Endothelial cell of umbilical vein (primary cell): ENCODE data around the gene FHOD3. TPM values are rescaled to one million over a fixed set of nuclear protein-coding genes. Genes with fewer than 3 reads are reported as not detected.

Source experiments
- BruUV-seq: library from RNA; stranded (reverse); fragments of 400-500 nt; replicated peaks from 2 replicates; lab custom pipeline; 2021; lab: Mats Ljungman, UMichigan
- CTCF ChIA-PET: fragments of 300-600, 350-600 bp; sonication (Branson Sonifier 250); formaldehyde crosslinking; loops from one replicate; lab custom pipeline; 2021; ENCODE audit warnings: antibody characterized with exemption, inconsistent platforms; lab: Charles Lee
- POLR2A ChIA-PET: fragments of 300-600, 350-600 bp; sonication (Branson Sonifier 250); formaldehyde crosslinking; loops from one replicate; lab custom pipeline; 2021; ENCODE audit warnings: antibody characterized with exemption, inconsistent platforms; lab: Charles Lee
- DNase-seq: peaks from one replicate; pipeline ENCODE4 v3.0.0-alpha.2; 2011; ENCODE audit warnings: low read depth, low spot score
- FAIRE-seq: peaks from 2 replicates; lab custom pipeline; 2011; peaks lifted over from hg19 to GRCh38; lab: Jason Lieb, UNC
- H2AFZ ChIP-seq: 2 replicates; pipeline ENCODE4 v1.6.0; 2012; ENCODE audit warnings: low read depth, low read length, control low read depth, inconsistent platforms
- H3K27ac ChIP-seq: 2 replicates; pipeline ENCODE4 v1.5.1; 2011; ENCODE audit warnings: low read depth, mild to moderate bottlenecking, control low read depth, low read length, moderate library complexity; ENCODE audit not compliant: insufficient read depth
- H3K27me3 ChIP-seq, 2 experiments: 2 replicates each; pipeline versions ENCODE4 v1.6.0 to v1.6.1; 2011; ENCODE audit warnings: low read length in 2 of 2, mixed read lengths in 1 of 2; ENCODE audit not compliant: control insufficient read depth in 2 of 2, insufficient read depth in 2 of 2
- H3K36me3 ChIP-seq, 2 experiments: 2 replicates in 1 of 2; 3 replicates in 1 of 2; pipeline ENCODE4 v1.5.1; 2011; ENCODE audit warnings: low read length in 2 of 2, mild to moderate bottlenecking in 1 of 2, moderate library complexity in 1 of 2; ENCODE audit not compliant: control insufficient read depth in 2 of 2, insufficient read depth in 2 of 2; ENCODE audit errors: extremely low read depth in 1 of 2
- H3K4me1 ChIP-seq: 3 replicates; pipeline ENCODE4 v1.5.1; 2011; ENCODE audit warnings: mild to moderate bottlenecking, low read length; ENCODE audit not compliant: control insufficient read depth, insufficient read depth; ENCODE audit errors: extremely low read depth
- H3K4me2 ChIP-seq: 2 replicates; pipeline ENCODE4 v1.6.1; 2011; ENCODE audit warnings: low read length, control low read depth, mixed read lengths; ENCODE audit not compliant: insufficient read depth
- H3K4me3 ChIP-seq, 3 experiments: fragments of 200-600 bp in 1 of 3; sonication (generic), shearing (Covaris generic) in 1 of 3; replicated peaks in 1 of 3; 2 replicates each; pipeline ENCODE4 v1.5.1; 2011 to 2016; ENCODE audit warnings: control low read depth in 3 of 3, low read length in 3 of 3, mild to moderate bottlenecking in 2 of 3, inconsistent platforms in 1 of 3, low read depth in 1 of 3, moderate library complexity in 1 of 3; ENCODE audit not compliant: insufficient read depth in 1 of 3
- H3K79me2 ChIP-seq: 2 replicates; pipeline ENCODE4 v1.6.0; 2012; ENCODE audit warnings: low read length, inconsistent platforms; ENCODE audit not compliant: control insufficient read depth, insufficient read depth
- H3K9ac ChIP-seq: replicated peaks from 2 replicates; pipeline ENCODE3; 2011; ENCODE audit warnings: low read length, control low read depth; ENCODE audit not compliant: insufficient read depth; ENCODE audit errors: extremely low read depth
- H3K9me1 ChIP-seq: replicated peaks from 3 replicates; pipeline ENCODE4 v1.6.0; 2011; ENCODE audit warnings: mild to moderate bottlenecking, low read length; ENCODE audit not compliant: control insufficient read depth, insufficient read depth; ENCODE audit errors: extremely low read depth
- H3K9me3 ChIP-seq: replicated peaks from 2 replicates; pipeline ENCODE4 v1.5.1; 2012; ENCODE audit warnings: low read length, inconsistent platforms; ENCODE audit not compliant: control insufficient read depth, insufficient read depth
- H4K20me1 ChIP-seq: replicated peaks from 2 replicates; pipeline ENCODE3; 2011; ENCODE audit warnings: mild to moderate bottlenecking, low read length; ENCODE audit not compliant: control insufficient read depth, insufficient read depth; ENCODE audit errors: extremely low read depth
- CTCF ChIP-seq, 2 donors: IDR thresholded peaks; 1 replicate in 1 of 2; 2 replicates in 1 of 2; pipeline ENCODE4 v1.5.1; 2011; ENCODE audit warnings: low read length in 2 of 2, mild to moderate bottlenecking in 2 of 2, moderate library complexity in 2 of 2, control low read depth in 1 of 2, inconsistent platforms in 1 of 2, low read depth in 1 of 2; ENCODE audit not compliant: insufficient read depth in 1 of 2; ENCODE audit errors: extremely low read depth in 1 of 2
- EZH2 ChIP-seq: IDR thresholded peaks from 2 replicates; pipeline ENCODE4 v1.6.1; 2012; ENCODE audit warnings: borderline replicate concordance, low read depth, mild to moderate bottlenecking, moderate library complexity, low read length, inconsistent platforms; ENCODE audit not compliant: severe bottlenecking
- FOS ChIP-seq: IDR thresholded peaks from 2 replicates; pipeline ENCODE4 v1.6.1; 2011; ENCODE audit warnings: mild to moderate bottlenecking, low read length, moderate library complexity, borderline replicate concordance; ENCODE audit not compliant: insufficient read depth
- GATA2 ChIP-seq: IDR thresholded peaks from 2 replicates; pipeline ENCODE4 v1.7.0; 2011; ENCODE audit warnings: low read depth, mild to moderate bottlenecking, moderate library complexity, mixed read lengths, low read length; ENCODE audit not compliant: insufficient read length, insufficient read depth
- JUN ChIP-seq: IDR thresholded peaks from 2 replicates; pipeline ENCODE4 v1.6.1; 2011; ENCODE audit warnings: borderline replicate concordance, low read depth; ENCODE audit not compliant: insufficient read length, insufficient read depth
- MAX ChIP-seq: IDR thresholded peaks from 2 replicates; pipeline ENCODE4 v1.6.1; 2011; ENCODE audit not compliant: insufficient read depth, insufficient read length
- MYC ChIP-seq: IDR thresholded peaks from one replicate; pipeline ENCODE4 v1.6.1; 2011; ENCODE audit warnings: mild to moderate bottlenecking, low read depth, low read length
- POLR2A ChIP-seq: IDR thresholded peaks from 2 replicates; pipeline ENCODE4 v1.6.1; 2012; ENCODE audit warnings: low read depth, mild to moderate bottlenecking, control low read depth, low read length
- POLR2AphosphoS5 ChIP-seq: IDR thresholded peaks from 2 replicates; pipeline ENCODE4 v1.6.1; 2012; ENCODE audit warnings: low read depth, mild to moderate bottlenecking, control low read depth, low read length, moderate library complexity; ENCODE audit not compliant: insufficient read depth
- dilution Hi-C: fragments of 300-500 bp; cut with MboI; formaldehyde crosslinking; loops from one replicate; pipeline ENCODE4 v1.15.0; 2019; ENCODE audit warnings: low sequenced_read_pairs; ENCODE audit not compliant: extremely low pct_ligation_motif_present
- intact Hi-C: fragments of 100-400 bp; cut with micrococcal nuclease; formaldehyde crosslinking; loops from one replicate; pipeline ENCODE4 v1.10.0; 2022
- polyA plus RNA-seq, 4 experiments: library from polyadenylated mRNA; depleted of rRNA in 3 of 4; stranded (reverse) in 3 of 4; unstranded in 1 of 4; fragments of >200 nt; gene quantifications; 2 replicates each; pipeline versions ENCODE4 v1.2.1 to v1.2.3, GENCODE V29; 2011 to 2012; ENCODE audit warnings: missing spikeins in 1 of 4
- total RNA-seq: library from RNA; stranded (reverse); gene quantifications from 2 replicates; pipeline ENCODE4 v1.2.3, GENCODE V29; 2021

The FHOD3 gene
- total and polyA plus RNA-seq, 2 donors (not counting 3 experiments of a cell fraction or from before 2014, with no cell fraction given), result 0.06 to 1.5 TPM

DNA sequence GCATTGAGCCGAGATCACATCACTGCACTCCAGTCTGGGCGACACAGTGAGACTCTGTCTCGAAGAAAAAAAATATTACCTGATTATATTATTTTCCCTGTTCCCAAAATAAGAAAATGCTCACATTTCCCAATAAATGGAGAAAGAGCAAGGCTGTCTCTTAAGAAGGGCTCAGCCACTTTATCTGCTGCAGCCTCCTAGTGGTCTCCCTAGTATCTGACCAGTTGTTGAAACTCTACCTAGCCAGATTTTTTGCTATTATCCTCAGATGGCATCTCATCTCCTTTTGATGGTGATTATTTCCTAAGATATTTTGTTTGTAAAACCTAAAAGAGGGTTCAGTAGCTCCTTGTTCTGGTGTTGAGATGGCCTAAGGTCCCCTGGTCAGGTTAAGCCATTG is 417.0 kb downstream of the FHOD3 start:
- H3K79me2 ChIP-seq, result no peaks in the 10 kb centered on the region
- no peaks in the 10 kb centered on the region for H3K36me3 ChIP-seq
- H3K9me3 ChIP-seq, result no peaks in the 10 kb centered on the region
- intact Hi-C loops, result no loop called here
- TF ChIP-seq POLR2AphosphoS5 (no peak), GATA2 (no peak), JUN (no peak), EZH2 (no peak), MYC (no peak), MAX (no peak), FOS (no peak), POLR2A (no peak), CTCF (IDR thresholded peaks at IDR 0.05; ENCODE audit: extremely low read depth in 1 of 2, insufficient read depth in 1 of 2, low read depth in 1 of 2, low read length in 2 of 2) (no peak)
- CTCF ChIA-PET, result interaction anchor here (1.0 to 1.6 kb wide), 2 partner anchors 27 to 36 kb away, joined by 3 to 6 read pairs; no protein-coding TSS in a partner anchor
- peaks cover 0 to 2% of the 10 kb centered on the region in 2 experiments for H3K27me3 ChIP-seq
- no peaks in the 10 kb centered on the region for H4K20me1 ChIP-seq
- no peak overlapping the region for H3K4me2 ChIP-seq
- DNase-seq, result no peak
- FAIRE-seq, result no peak
- no peak overlapping the region for H2AFZ ChIP-seq
- H3K27ac ChIP-seq, result no peak overlapping the region
- no TSS peak for BruUV-seq
- dilution Hi-C loops, result no loop called here
- no peaks in the 10 kb centered on the region for H3K9me1 ChIP-seq
- no peak overlapping the region for H3K9ac ChIP-seq
- H3K4me3 ChIP-seq, result no peak overlapping the region
- POLR2A ChIA-PET, result no interaction called here
- no peaks in the 10 kb centered on the region for H3K4me1 ChIP-seq
